HK-2 (cell line): ENCODE data around the gene SLC11A1.

Source experiments
- DNase-seq: peaks from one replicate; pipeline ENCODE4 v3.0.0-alpha.2; 2018; ENCODE audit not compliant: unreplicated experiment

SLC11A1 gene

GRCh38 chr2:218405746-218406208, 23.7 kb downstream of the SLC11A1 start:
- no peak for DNase-seq

- peak; percentile 98 for DNase-seq
Measured at GRCh38 chr2:218406209-218406948, 24.3 kb downstream of the SLC11A1 start.

- DNase-seq = no peak
Measured at GRCh38 chr2:218406949-218407618, 25.0 kb downstream of the SLC11A1 start.

GRCh38 chr2:218407717-218408116, 25.6 kb downstream of the SLC11A1 start:
- no peak for DNase-seq

GRCh38 chr2:218418321-218418716, 36.2 kb downstream of the SLC11A1 start:
- DNase-seq = no peak

GRCh38 chr2:218418717-218419458, 36.8 kb downstream of the SLC11A1 start, which contains the start of gene VIL1:
Gene VIL1, plus strand, starts transcription at chr2:218419123. Its CDS starts 4,656 bp downstream, at chr2:218423779.
- no peak for DNase-seq

GRCh38 chr2:218419630-218420216, 37.6 kb downstream of the SLC11A1 start:
- DNase-seq = no peak

- no peak for DNase-seq
Measured at GRCh38 chr2:218421027-218421426, 39.0 kb downstream of the SLC11A1 start.

- no peak for DNase-seq
Measured at GRCh38 chr2:218422403-218423086, 40.5 kb downstream of the SLC11A1 start.

GRCh38 chr2:218423584-218423983, 41.5 kb downstream of the SLC11A1 start:
- no peak for DNase-seq

- no peak for DNase-seq
Measured at GRCh38 chr2:218425531-218425930, 43.5 kb downstream of the SLC11A1 start.

- no peak for DNase-seq
Measured at GRCh38 chr2:218427741-218428140, 45.7 kb downstream of the SLC11A1 start.

- no peak for DNase-seq
Measured at GRCh38 chr2:218428846-218429558, 46.9 kb downstream of the SLC11A1 start.

GRCh38 chr2:218429911-218430692, 48.0 kb downstream of the SLC11A1 start:
- DNase-seq = no peak

GRCh38 chr2:218430721-218431120, 48.6 kb downstream of the SLC11A1 start:
- DNase-seq = no peak

- no peak for DNase-seq
Measured at GRCh38 chr2:218431878-218432277, 49.8 kb downstream of the SLC11A1 start.

GRCh38 chr2:218432676-218433365, 50.7 kb downstream of the SLC11A1 start:
- no peak for DNase-seq

- DNase-seq = no peak
Measured at GRCh38 chr2:218434456-218434855, 52.4 kb downstream of the SLC11A1 start.
